ENCODE data around the gene ZNF613.
"Not testable (repeated sequence)": the region's sequence is repeated elsewhere in the genome, so short reads cannot be mapped to it uniquely, and the experiment has no call there.

Gene ZNF613

DNA sequence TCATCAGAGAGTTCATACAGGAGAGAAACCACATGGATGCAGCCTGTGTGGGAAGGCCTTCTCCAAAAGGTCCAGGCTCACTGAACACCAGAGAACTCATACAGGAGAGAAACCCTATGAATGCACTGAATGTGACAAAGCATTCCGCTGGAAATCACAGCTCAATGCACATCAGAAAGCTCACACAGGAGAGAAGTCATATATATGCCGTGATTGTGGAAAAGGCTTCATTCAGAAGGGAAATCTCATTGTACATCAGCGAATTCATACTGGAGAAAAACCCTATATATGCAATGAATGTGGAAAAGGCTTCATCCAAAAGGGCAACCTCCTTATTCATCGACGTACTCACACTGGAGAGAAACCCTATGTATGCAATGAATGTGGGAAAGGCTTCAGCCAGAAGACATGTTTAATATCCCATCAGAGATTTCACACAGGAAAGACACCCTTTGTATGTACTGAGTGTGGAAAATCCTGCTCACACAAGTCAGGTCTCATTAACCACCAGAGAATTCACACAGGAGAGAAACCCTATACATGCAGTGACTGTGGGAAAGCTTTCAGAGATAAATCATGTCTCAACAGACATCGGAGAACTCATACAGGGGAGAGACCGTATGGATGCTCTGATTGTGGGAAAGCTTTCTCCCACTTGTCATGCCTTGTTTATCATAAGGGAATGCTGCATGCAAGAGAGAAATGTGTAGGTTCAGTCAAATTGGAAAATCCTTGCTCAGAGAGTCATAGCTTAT lies 17.7 kb downstream of the ZNF613 start:
- no peak for DNase-seq

DNA sequence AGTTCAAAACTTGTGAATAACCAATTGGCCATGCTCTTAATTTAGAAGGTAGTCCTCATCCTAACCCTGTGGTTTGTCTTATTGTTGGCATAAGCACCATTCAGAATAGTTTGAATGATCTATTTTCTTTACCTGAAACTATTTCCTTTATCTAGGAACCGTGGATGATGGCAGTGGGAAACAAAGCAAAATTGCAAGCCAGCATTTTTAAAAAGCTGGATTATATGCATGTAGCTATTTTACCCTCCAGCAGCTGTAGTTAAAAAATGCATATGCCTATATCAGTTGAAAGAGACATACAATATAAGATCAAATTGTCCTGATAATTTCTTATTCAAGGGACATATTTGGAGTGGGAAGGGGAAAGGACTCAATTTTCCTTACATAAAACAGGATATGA lies 19.3 kb downstream of the ZNF613 start:
- no peak for DNase-seq

DNA sequence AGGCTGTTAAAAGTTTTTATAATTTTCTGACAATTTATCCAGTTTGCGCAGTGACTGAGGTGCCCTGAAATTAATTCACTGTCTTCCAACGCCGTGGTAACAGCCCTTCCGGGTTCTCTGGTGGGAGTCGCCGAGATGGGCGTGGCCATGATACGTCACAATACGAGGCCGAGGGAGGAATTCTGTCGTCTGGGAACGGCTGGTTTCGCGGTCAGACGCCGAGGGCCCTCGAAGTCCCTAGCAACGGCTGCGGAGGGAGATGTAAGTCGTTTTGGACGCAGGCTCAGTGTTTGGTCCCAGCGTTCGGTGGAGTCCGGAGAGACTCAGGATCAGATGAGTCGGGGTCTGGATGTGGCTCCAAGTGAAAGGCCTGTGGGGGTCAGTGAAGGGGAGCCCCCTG lies 21.7 kb downstream of the ZNF613 start:
- DNase-seq, result no peak

DNA sequence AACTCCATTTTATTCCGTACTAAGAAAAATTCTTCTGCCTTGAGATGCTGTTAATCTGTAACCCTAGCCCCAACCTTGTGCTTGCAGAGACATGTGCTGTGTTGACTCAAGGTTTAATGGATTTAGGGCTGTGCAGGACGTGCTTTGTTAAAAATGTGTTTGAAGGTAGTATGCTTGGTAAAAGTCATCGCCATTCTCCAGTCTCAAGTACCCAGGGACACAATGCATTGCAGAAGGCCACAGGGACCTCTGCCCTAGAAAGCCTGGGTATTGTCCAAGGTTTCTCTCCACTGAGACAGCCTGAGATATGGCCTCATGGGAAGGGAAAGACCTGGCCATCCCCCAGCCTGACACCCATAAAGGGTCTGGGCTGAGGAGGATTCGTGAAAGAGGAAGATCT lies 30.6 kb downstream of the ZNF613 start:
- not testable (repeated sequence) for DNase-seq

DNA sequence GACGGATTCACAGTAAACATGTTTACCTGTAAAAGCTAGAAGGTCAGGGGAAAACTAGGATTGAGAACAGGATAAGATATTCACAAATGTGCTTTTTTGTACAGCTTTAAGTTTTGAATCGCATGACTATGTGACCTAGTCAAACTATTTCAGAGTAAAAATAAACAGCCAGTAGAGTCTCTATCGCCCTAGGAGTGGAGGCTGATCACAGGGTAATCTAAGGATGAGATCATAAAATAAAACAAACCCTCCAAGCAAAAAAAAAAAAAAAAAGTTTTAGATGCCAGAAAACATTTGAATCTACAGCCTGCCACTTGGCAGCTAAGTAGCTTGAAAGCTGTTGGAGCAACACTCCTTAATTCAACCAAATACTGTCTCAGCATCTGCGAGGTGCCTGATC lies 32.5 kb downstream of the ZNF613 start:
- no peak for DNase-seq

DNA sequence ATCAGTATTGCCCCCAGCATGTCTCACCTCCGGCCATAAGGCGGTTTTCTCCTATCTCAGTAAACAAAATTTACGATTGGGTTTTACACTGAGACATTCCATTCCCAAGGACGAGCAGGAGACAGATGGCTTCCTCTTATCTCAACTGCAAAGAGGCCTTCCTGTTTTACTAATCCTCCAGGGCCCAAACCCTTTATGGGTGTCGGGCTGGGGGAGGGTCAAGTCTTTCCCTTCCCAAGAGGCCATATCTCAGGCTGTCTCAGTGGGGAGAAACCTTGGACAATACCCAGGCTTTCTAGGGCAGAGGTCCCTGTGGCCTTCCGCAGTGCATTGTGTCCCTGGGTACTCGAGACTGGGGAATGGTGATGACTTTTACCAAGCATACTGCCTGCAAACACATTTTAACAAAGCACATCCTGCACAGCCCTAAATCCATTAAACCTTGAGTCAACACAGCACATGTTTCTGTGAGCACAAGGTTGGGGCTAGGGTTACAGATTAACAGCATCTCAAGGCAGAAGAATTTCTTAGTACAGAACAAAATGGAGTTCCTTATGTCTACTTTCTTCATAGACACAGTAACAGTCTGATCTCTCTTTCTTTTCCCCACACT lies 33.5 kb downstream of the ZNF613 start:
- not testable (repeated sequence) for DNase-seq

DNA sequence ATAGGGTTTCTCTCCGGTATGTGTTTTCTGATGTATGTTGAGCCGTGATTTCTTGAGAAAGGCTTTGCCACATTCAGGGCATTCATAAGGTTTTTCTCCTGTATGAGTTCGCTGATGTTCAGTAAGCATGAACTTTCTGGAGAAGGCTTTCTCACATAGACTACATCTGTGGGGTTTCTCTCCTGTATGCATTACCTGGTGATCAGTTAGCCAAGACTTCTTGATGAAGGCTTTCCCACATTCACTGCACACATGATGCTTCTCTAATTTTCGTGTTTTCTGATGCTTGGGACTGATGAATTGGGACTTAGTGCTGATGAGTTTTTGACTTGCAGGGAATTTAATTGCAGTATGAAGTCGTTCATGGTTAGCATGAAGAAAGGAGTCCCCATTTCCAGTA lies 38.3 kb downstream of the ZNF613 start:
- DNase-seq, result no peak

DNA sequence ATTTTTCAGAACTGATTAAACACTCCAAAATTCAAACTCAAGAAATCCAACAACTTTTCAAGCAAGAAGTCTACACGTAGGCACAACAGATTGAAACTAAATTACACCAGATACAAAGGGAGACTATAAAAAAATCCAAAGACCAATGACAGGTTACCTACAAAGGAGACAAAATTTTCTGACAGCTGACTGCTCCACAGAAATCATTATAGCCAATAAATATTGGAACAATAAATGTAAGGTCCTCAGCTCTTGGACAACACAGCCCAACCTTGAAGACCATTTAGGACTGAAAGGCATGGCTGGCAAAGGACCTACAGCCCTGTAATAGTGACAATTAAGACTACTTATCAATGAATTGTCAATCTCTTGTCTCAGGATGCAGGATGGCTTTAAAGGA lies 43.4 kb downstream of the ZNF613 start:
- DNase-seq, result no peak

DNA sequence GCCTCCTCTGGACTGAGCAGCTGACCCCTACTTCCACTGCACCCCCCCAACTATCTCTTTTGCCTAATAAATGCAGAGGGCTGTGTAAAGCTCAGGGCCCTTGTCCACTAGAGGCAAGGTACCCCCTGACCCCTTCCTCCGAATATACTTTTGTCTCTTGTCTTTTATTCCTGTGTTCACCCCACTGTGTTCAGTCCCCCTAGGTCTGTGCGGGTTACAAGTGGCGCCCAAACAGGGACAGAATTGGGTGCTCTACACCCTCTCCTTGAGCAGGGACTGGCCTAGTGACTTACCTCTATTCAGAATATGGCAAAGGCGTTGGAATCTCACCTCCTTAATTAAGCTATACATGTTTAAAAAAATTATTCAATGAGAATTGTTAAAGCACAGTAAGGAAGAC lies 44.4 kb downstream of the ZNF613 start:
- no peak for DNase-seq

DNA sequence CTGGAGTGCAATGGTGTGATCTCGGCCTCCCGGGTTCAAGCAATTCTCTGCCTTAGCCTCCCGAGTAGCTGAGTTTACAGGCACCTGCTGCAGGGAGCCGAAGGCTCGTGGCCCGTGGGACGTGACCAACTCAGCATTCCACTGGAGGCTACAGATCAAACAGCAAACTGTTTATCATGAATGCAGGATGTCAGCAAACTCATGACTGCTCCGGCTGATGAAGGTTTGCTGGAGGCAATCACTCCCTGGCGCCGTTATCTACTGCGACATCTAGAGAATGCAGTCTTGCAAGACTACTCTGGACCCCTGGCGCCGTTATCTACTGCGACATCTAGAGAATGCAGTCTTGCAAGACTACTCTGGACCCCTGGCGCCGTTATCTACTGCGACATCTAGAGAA lies 48.5 kb downstream of the ZNF613 start:
- DNase-seq, result not testable (repeated sequence)

DNA sequence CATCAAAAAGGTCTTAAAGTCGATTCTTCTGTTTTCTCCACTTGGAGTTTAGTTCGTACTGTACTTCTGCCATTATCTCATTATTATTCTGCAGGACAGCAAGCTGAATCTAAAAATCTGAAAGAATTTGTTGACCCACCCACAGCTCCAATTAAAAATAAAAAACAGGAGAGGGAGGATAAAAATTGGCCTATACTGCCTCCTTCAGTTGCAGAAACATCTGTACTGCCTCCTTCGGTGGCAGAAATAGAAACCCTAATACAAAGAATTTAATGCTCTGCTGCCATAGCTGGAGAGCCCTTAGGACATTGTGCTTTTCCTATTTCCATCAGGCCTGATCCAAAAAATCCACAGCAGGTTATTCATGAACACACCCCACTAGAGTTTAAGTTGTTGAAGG lies 49.6 kb downstream of the ZNF613 start:
- DNase-seq, result no peak

DNA sequence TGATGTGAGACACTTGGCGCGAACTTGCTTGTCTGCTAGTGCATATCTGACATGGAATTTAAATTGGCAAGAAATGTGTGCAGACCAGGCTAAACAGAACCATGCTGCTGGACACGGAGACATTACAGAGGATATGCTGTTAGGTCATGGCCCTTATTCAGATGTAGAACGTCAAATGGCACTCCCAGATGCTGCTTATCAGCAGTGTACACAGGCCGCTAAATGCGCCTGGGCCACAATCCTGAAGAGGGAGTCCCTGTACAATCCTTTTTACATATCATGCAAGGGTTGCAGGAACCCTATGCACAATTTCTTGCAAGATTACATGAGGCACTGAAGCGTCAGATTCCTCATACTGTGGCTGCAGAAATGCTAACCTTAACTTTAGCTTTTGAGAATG lies 50.1 kb downstream of the ZNF613 start:
- no peak for DNase-seq

DNA sequence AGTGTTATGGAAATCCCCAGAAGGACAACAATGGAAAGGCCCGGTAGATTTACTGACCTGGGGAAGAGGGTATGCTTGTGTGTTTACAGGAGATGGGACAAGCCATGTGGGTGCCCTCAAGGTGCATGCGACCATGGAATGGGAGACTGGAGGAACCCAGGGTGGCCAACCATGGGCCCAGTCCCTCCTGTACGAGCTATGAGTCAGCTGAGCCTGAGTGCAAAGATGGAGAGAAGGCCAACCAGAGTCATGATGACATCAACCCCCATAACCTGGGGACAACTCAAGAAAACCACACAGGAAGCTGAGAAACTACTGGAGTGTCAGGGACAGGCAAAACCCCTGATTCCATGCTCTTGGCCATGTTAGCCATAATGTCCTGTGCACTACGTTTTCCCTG lies 51.6 kb downstream of the ZNF613 start:
- DNase-seq, result no peak

DNA sequence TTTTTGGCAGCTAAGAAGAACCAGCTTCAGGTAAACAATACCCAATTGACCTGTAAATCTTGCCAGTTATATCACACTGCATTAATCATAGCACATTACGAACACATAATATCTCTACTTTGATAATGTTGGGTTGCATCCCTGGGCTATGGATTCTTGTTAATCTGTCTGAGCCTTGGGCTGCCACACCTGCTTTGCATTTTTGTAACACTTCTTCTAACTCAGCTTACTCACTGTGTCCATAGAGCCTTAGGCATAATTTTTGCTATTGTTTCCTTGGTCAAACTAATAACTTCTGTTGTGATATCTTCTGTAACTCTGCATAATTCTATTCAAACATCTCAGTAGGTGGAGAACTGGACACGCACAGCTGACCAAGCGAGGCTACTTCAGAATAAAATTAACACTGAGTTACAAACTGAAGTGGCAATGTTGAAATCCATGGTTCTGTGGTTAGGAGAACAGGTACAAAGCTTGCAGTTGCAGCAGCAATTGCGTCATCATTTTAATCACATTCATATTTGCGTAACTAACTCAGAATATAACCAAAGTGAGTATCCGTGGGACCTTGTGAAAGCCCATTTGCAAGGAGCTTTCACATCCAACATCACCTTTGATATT lies 53.0 kb downstream of the ZNF613 start:
- no peak for DNase-seq

DNA sequence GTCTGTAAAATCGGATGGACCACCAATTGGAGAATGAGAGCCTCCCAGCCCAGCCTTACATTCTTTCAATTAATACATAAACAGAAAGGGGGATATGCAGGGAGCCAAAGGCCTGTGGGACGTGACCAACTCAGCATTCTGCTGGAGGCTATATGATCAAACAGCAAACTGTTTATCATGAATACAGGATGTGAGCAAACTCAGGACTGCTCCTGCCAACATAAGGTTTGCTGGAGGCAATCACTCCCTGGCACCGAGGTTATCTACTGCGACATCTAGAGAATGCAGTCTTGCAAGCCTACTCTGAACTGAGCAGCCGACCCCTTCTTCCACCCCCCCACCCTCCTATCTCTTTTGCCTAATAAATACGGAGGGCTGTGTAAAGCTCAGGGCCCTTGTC lies 53.7 kb downstream of the ZNF613 start:
- DNase-seq, result not testable (repeated sequence)

DNA sequence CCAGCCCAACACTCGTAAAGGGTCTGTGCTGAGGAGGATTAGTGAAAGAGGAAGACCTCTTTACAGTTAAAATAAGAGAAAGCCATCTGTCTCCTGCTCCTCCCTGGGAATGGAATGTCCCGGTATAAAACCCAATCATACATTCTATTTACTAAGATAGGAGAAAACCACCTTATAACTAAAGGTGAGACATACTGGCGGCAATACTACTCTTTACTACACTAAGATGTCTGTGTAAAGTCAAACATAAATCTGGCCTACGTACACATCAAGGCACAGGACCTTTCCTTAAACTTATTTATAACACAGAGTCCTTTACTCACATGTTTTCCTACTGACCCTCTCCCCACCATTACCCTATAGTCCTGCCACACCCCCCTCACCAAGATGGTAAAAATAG lies 56.1 kb downstream of the ZNF613 start:
- no peak for DNase-seq

DNA sequence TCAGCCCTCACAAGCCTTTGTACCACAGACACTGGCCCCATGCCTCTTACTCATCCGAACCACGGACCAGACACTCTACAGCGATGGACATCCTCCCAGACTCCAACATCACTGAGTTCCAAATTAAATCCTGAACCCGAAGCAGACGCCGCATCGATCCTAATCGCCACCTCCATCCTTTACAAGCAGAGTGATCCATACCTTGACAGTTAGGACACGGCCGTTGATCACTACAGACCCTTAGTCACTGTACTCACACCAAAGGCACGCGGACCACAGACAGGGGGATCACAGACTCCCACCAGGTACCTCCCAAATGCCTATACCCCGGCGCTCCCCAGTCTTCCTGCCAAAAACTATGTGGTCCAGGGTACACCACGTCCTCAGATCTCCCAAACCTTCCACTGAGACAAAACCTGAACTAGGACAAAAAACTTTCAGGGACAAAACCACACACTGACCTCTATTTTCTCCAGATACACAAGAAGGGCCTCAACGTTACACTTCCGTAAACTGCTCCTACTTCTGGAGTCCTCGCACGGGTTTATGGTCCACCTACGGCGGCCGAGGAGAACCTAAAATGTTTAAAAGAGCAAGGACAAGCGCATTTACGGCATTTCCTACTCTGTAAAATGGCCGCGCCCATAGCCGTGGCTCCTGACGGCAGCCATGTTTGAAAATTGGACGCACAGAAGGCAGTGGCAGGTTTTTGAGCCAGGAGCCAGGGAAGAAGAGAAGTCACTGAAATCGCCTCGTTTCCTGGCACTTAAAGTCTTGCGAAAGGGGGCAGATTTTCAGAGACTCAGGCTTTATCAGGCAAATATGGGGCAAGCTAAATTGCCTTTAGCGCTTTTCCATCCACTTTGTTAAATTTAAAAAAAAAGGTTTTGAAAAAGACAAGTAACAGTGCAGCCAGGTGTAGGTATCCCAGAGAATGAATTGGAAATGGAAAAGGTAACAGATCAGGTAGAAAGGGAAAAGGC lies 59.3 kb downstream of the ZNF613 start, which contains the start of gene ZNF350:
TSS of gene ZNF350 (minus strand) at position 532 of the 983 bp plus-strand sequence. CDS start 12,480 bp downstream, outside the sequence.
- DNase-seq, result peak; percentile 93 to 97

DNA sequence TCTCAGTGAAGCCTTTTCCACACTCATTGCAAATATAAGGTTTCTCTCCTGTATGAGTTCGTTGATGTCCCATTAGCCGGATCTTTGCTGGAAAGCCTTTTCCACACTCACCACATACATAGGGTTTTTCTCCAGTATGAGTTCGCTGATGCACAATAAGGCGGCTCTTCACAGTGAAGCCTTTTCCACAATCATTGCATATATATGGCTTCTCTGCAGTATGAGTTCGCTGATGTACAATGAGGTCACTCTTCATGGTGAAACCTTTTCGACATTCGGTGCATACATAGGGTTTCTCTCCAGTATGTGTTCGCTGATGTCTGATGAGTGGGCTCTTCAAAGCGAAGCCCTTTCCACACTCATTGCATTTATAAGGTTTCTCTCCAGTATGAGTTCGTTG lies 66.2 kb downstream of the ZNF613 start:
- DNase-seq, result no peak

DNA sequence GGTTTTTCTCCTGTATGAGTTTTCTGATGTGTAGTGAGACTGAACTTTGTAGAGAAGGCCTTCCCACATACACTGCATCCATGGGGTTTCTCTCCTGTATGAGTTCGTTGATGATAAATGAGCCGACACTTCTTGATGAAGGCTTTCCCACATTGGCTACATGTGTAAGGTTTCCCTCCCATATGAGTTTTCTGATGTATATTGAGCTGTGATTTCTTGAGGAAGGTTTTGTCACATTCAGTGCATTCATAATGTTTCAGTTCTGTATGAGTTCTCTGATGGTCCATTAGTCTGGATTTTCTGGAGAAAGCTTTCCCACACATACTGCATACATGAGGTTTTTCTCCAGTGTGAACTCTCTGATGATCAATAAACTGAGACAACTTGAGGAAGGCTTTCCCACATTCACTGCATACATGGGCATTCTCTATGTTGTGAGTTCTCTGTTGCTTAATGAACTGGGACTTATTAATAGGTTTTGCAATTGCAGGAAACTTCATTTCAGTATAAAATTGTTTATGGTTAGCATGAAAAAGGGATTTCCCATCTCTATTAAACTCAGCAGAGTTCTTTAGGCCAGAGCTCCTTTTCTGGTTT lies 66.9 kb downstream of the ZNF613 start:
- no peak for DNase-seq
